ENCODE measurements around the gene MTCH1.
"Not testable (repeated sequence)": the region's sequence is repeated elsewhere in the genome, so short reads cannot be mapped to it uniquely, and the experiment has no call there.

The MTCH1 gene

GRCh38 chr6:36997811-36998722 is 12.1 kb upstream of the MTCH1 start:
- no peak for DNase-seq (ENCODE audit: low read depth in 3 of 3)

DNA sequence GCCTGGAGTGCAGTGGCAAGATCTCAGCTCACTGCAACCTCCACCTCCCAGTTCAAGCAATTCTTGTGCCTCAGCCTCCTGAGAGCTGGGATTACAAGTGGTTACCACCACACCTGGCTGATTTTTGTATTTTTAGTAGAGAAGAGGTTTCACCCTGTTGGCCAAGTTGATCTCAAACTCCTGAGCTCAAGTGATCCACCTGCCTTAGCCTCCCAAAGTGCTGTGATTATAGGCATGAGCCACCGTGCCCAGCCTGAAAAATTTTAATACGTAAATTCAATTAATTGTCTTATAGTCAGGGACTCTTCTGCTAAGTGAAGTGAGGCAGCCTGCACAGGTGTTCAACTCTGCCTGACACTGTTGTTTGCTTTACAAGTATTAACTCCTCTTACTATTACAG is 4.4 kb upstream of the MTCH1 start:
- DNase-seq (ENCODE audit: low read depth in 3 of 3), result not testable (repeated sequence)

DNA sequence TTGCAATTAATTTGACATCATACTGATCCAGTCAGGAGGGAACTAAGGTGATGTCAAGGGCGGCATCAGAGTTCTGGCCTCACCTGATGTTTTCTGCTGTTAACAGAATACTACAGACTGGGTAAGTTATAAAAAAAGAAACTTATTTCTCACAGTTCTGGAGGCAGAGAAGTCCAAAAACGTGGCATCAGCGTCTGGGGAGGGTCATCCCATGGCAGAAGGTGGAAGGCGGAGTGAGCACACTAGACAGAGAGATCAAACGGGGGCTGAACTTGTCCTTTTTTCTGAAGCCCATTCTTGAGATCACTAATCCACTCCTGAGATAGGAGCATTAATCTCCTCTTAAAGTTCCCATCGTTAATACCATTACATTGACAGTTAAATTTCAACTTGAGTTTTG is 3.3 kb upstream of the MTCH1 start:
- DNase-seq (ENCODE audit: low read depth in 3 of 3), result no peak

GRCh38 chr6:36986704-36987047 is 680 bp upstream of the MTCH1 start:
- no peak for DNase-seq (ENCODE audit: low read depth in 3 of 3)

DNA sequence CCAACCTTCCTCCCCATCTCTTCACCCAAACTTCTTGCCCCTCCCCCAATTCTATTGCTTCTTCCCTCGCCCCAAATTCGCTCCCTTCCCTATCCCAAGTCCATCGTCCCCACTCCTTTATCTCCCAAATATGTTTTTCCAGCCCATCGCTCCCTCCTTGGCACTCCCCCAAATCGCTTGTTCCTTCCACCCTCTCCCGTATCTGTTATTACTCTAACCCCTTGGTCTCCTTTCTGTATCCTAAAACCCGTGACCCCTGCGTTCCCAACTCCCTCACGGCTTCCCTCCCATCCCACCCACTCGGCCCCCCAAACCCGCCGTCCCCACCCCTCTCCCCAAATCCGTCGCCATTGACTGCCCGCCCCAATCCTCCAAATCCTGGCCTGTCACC is 584 bp downstream of the MTCH1 start:
- no peak for DNase-seq (ENCODE audit: low read depth in 3 of 3)

DNA sequence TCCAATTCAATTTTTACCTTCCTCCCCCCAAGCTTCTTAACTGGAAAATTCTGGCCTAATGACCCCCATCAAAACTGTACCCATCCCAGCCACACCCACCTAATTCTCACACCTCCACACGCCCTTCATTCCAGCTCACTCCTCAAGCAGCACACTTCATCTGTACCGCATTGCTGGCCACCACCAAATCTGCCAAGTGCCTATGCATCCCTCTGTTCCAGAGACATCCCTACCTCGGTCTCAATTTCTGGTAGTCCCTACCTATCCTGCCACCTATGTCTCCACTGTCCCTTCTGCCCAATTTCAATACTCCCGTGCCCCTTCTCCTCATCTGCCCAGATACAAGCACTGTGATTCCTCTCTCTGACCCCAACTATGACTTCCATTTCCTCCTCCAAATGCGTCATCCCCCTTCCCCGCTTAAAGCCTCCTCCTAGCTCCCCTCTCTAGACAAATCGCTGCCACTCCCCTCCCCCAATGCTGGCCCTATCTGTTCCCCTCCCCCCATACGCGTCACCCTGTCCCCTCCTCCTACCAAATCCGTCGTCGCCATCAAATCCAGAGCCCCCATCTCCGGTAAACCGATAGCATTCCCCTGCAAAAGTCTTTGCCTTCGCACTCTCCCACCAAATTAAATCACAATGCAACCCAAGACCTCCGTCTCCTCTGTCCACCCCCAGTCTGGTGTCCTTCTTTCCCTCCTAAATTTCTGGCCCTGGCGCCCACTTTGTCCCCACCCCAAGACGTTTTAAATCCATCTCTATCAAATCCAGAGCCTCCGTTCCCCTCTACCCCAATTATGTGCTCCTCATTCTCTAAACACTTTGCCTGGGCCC is 1.2 kb downstream of the MTCH1 start:
- DNase-seq (ENCODE audit: low read depth in 3 of 3), result peak; percentile 17 to 60 (median 35)

DNA sequence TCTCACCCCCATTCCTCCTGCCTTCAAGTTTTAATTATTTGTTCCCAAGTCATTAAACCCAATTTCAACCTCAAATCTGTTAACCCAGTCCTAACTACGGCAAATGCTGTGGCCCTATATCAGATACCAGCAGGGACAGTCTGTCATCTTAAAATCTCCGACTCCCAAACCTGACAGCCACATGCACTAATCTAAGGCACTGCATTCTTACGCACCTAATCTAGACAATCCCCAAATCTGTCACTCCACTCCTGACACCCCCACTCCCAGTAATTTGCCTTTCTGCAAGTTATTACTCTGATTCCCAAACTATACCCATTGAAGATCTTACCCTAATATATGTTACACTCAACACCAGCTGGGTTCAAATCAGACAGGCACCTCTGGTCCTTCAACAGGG is 2.5 kb downstream of the MTCH1 start:
- DNase-seq (ENCODE audit: low read depth in 3 of 3), result no peak

GRCh38 chr6:36980876-36981619 is 4.9 kb downstream of the MTCH1 start:
- no peak for DNase-seq (ENCODE audit: low read depth in 3 of 3)

DNA sequence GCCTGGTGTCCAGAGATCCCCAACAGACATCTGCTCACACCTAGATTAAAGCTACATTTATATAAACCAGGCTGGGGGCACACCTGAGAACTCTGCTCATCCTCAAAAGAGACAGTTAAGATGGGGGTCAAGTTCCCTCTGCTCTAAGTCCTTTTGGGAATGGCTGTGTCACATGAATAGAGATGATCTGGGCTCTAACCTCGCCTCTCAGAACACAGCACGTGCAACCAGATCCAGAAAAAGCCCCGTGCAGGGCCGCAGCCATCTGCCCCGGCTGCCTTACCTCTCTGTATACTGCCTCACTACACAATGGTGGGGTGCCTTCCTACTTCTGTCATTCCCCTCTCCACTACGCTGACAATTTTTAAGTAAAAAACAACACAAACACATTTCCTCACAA is 5.9 kb downstream of the MTCH1 start:
- no peak for DNase-seq (ENCODE audit: low read depth in 3 of 3)

GRCh38 chr6:36979347-36979742 is 6.7 kb downstream of the MTCH1 start:
- no peak for DNase-seq (ENCODE audit: low read depth in 3 of 3)

DNA sequence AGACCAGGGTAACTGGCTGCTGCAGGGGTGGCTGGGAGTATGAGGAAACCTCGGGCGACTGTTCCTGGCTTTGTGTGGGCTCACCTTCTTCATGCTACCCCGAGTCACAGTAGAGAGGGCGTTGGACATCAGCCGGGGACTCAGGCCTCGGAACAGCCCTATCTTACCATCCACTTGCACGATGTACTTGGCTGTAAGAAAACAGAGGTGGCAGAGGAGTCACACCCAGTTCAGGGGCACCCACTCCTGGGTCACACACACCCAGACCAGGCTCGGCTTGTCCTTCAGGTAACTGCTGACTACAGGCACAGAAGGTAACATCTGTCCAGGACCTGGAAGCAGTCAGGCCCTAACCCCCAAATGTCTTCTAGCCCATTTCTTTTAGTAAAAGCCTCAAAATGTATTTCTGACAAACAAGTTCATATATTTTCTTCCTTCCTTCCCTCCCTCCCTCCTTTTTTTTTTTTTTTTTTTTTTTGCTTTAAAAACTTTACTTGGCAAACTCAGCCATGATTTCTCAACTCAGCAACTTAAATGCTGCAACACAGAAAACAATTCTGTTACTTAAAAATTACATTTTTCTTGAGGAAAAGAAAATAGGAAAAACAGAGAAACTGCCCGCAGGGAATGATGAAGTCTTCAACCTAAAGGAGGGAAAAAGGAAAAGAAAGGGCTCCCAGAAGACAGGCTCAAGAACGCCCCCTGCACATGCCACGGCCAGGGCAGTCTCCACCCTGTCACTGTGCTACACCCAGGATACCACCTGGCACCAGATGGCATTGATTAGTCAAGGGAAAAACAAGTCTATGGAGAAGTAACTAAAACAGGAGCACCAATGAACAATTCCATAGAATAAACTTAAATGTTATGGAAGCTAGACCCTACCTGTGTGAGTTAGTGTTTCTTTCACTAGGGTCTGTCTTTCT is 7.3 kb downstream of the MTCH1 start:
- no peak for DNase-seq (ENCODE audit: low read depth in 3 of 3)

DNA sequence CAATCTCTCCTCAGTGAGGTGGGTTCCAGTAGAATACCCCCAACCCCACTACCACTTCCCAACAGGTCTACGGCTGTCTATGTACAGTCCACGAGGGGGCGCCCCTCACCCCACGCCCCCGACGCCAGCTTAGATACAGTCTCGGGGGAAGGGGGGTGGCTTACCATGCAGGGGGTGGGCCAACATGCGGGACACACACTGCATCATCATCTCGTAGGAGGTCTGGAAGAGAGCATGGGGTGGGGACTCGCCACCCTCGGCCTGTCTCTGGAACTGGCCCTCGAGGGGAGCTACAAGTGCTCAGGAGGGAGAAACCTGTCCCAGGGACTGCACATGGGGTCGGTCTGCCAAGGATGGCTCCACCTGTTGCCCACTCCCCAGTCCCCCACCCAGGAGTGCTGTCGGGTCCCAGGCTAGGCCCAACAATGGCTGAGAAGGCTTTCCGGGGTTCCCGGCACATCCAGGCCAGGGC is 8.5 kb downstream of the MTCH1 start:
- no peak for DNase-seq (ENCODE audit: low read depth in 3 of 3)

GRCh38 chr6:36976931-36977330 is 9.1 kb downstream of the MTCH1 start:
- no peak for DNase-seq (ENCODE audit: low read depth in 3 of 3)

DNA sequence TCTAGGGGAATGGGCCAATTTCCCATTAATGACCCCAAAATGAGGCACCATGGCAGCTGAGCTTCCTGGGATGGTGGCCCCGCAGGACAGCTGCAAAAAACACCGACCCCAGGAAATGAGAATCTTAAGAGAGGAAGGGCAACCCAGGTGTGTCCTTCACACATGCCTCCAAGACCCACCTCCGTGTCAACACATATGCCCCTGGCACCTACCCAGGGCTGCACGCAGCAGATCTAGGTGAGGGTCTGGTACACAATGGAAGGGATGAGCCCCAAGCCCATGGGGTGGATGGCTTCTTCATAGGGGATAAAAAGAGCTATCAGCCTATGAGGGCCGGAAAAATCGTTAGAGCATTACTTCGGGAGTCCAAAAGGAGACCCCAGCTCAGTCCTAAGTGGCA is 9.5 kb downstream of the MTCH1 start:
- DNase-seq (ENCODE audit: low read depth in 3 of 3), result no peak

GRCh38 chr6:36976007-36976264 is 10.1 kb downstream of the MTCH1 start:
- DNase-seq (ENCODE audit: low read depth in 3 of 3), result no peak

GRCh38 chr6:36975231-36976006 is 10.6 kb downstream of the MTCH1 start:
- no peak for DNase-seq (ENCODE audit: low read depth in 3 of 3)

- DNase-seq (ENCODE audit: low read depth in 3 of 3), result no peak
These were observed 12.3 kb downstream of the MTCH1 start for GRCh38 chr6:36973647-36974046.

GRCh38 chr6:36973190-36973589 is 12.8 kb downstream of the MTCH1 start:
- DNase-seq (ENCODE audit: low read depth in 3 of 3), result no peak

- DNase-seq (ENCODE audit: low read depth in 3 of 3), result no peak
These were observed 13.9 kb downstream of the MTCH1 start for GRCh38 chr6:36971921-36972673.

Data from stimulated activated CD4-positive, alpha-beta T cell treated with anti-CD3 and anti-CD28 coated beads, TNF-alpha, amount 100 ng/mL, for 24 hours (primary cell).